MCF 10A (cell line): Measurements from ENCODE around the gene RUSC1. TPM values are rescaled to one million over a fixed set of nuclear protein-coding genes. Genes with fewer than 3 reads are reported as not detected.

Experiments used
- BruUV-seq: library from RNA; stranded (reverse); fragments of 400-500 nt; replicated peaks from 2 replicates; lab custom pipeline; 2021; lab: Mats Ljungman, UMichigan
- CTCF ChIA-PET: fragments of 300-600 bp; sonication (Branson Sonifier 250); formaldehyde crosslinking; extraction: SDS; loops from one replicate; lab custom pipeline; 2021; ENCODE audit warnings: antibody characterized with exemption, inconsistent platforms; lab: Yijun Ruan, JAX
- POLR2A ChIA-PET: fragments of 300-600, 350-650 bp; sonication (Branson Sonifier 250); formaldehyde crosslinking; extraction: SDS; loops from one replicate; lab custom pipeline; 2020; ENCODE audit warnings: antibody characterized with exemption, inconsistent platforms; lab: Yijun Ruan, JAX
- DNase-seq: peaks from one replicate; pipeline ENCODE4 v3.0.0-alpha.2; 2018; ENCODE audit not compliant: unreplicated experiment
- H3K27ac Mint-ChIP-seq: one replicate; pipeline ENCODE4 v1.8.0; 2022; ENCODE audit warnings: mild to moderate bottlenecking, low read depth, mixed read lengths; ENCODE audit not compliant: unreplicated experiment
- H3K27me3 Mint-ChIP-seq: one replicate; pipeline ENCODE4 v1.8.0; 2022; ENCODE audit warnings: mixed read lengths; ENCODE audit not compliant: insufficient read depth, unreplicated experiment
- H3K36me3 Mint-ChIP-seq: one replicate; pipeline ENCODE4 v1.8.0; 2022; ENCODE audit warnings: mild to moderate bottlenecking, moderate library complexity, mixed read lengths; ENCODE audit not compliant: insufficient read depth, unreplicated experiment
- H3K4me1 Mint-ChIP-seq: one replicate; pipeline ENCODE4 v1.8.0; 2022; ENCODE audit warnings: mixed read lengths; ENCODE audit not compliant: insufficient read depth, unreplicated experiment
- H3K4me3 Mint-ChIP-seq: one replicate; pipeline ENCODE4 v1.8.0; 2022; ENCODE audit warnings: mild to moderate bottlenecking, moderate library complexity, mixed read lengths; ENCODE audit not compliant: unreplicated experiment
- H3K9me3 Mint-ChIP-seq: one replicate; pipeline ENCODE4 v1.8.0; 2022; ENCODE audit warnings: mixed read lengths; ENCODE audit not compliant: unreplicated experiment
- intact Hi-C: fragments of 100-400 bp; cut with micrococcal nuclease; formaldehyde crosslinking; loops from 2 replicates; pipeline ENCODE4 v1.14.1; 2022
- total RNA-seq: library from RNA; stranded (reverse); gene quantifications from 2 replicates; pipeline ENCODE4 v1.2.3, GENCODE V29; 2022
- TF ChIP-seq, protein P1 (sequence below): fragments of 200-600 bp; IDR thresholded peaks from one replicate; pipeline ENCODE4 v1.8.0; 2022; ENCODE audit warnings: antibody characterized with exemption, mild to moderate bottlenecking; ENCODE audit not compliant: unreplicated experiment

Gene RUSC1
- total RNA-seq, 1 experiment from 2014 or later = 19.5 TPM

- no peak for DNase-seq
- Mint-ChIP-seq H3K9me3 (no peaks in the 10 kb centered on the region), H3K4me1 (peaks cover 11% of the 10 kb centered on the region), H3K27ac (no peak overlapping the region), H3K4me3 (peak overlapping the region; percentile 72), H3K36me3 (no peaks in the 10 kb centered on the region), H3K27me3 (no peaks in the 10 kb centered on the region)
- CTCF ChIA-PET = interaction anchor here (0.7 to 3.5 kb wide), 11 partner anchors 9 to 44 kb away, joined by 3 to 34 read pairs (median 4); partner anchors contain the start of gene RUSC1
- TF ChIP-seq, protein P1, sequence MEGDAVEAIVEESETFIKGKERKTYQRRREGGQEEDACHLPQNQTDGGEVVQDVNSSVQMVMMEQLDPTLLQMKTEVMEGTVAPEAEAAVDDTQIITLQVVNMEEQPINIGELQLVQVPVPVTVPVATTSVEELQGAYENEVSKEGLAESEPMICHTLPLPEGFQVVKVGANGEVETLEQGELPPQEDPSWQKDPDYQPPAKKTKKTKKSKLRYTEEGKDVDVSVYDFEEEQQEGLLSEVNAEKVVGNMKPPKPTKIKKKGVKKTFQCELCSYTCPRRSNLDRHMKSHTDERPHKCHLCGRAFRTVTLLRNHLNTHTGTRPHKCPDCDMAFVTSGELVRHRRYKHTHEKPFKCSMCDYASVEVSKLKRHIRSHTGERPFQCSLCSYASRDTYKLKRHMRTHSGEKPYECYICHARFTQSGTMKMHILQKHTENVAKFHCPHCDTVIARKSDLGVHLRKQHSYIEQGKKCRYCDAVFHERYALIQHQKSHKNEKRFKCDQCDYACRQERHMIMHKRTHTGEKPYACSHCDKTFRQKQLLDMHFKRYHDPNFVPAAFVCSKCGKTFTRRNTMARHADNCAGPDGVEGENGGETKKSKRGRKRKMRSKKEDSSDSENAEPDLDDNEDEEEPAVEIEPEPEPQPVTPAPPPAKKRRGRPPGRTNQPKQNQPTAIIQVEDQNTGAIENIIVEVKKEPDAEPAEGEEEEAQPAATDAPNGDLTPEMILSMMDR = no peak
- BruUV-seq = no TSS peak
- POLR2A ChIA-PET = interaction anchor here (0.7 to 3.0 kb wide), 10 partner anchors 9 to 369 kb away, joined by 3 to 21 read pairs (median 4); partner anchors contain the start of genes ASH1L and FDPS
- intact Hi-C loops = no loop called here
These were observed 42.0 kb upstream of the RUSC1 start for GRCh38 chr1:155278689-155279160.

DNA sequence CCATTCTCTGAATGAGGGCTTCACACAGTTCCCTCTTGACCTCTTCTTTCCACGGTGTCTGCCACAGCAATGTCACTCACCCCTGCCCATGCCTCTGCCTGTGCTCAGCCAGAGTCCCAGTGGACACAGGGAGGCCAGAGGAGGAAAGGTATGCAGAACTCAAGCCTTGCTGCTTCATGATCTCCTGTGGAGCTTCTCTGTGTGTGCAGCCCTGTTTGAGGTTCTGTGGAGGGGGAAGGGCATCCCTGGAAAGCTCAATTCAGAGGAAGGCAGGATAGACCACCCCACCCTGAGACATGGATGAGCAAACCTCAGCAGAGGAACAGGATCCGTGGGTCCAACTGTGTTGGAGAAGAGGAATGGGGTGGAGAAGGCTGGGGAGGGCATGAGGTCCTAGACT lies 41.4 kb upstream of the RUSC1 start:
- Mint-ChIP-seq H3K27me3 (no peaks in the 10 kb centered on the region), H3K4me3 (no peak overlapping the region), H3K36me3 (no peaks in the 10 kb centered on the region), H3K27ac (no peak overlapping the region), H3K9me3 (no peaks in the 10 kb centered on the region), H3K4me1 (peaks cover 11% of the 10 kb centered on the region)
- DNase-seq = no peak
- no TSS peak for BruUV-seq
- ChIA-PET CTCF (interaction anchor here (0.8 to 3.5 kb wide), 6 partner anchors 13 to 43 kb away, joined by 3 to 34 read pairs (median 8); partner anchors contain the start of gene RUSC1), POLR2A (interaction anchor here (0.6 to 3.0 kb wide), 3 partner anchors 23 to 611 kb away, joined by 3 to 21 read pairs (median 3); no protein-coding TSS in a partner anchor)
- intact Hi-C loops = no loop called here
- TF ChIP-seq, protein P1 = no peak

- Mint-ChIP-seq H3K27ac (no peak overlapping the region), H3K4me3 (no peak overlapping the region), H3K27me3 (no peaks in the 10 kb centered on the region), H3K9me3 (no peaks in the 10 kb centered on the region), H3K4me1 (peaks cover 11% of the 10 kb centered on the region), H3K36me3 (no peaks in the 10 kb centered on the region)
- POLR2A ChIA-PET = interaction anchor here (0.7 to 2.2 kb wide), 3 partner anchors 20 to 462 kb away, joined by 3 to 5 read pairs (median 3); partner anchors contain the start of genes FDPS and SCAMP3
- intact Hi-C loops = no loop called here
- CTCF ChIA-PET = interaction anchor here (0.6 kb wide), 1 partner anchor 32 kb away, joined by 3 read pairs; no protein-coding TSS in a partner anchor
- no peak for DNase-seq
- no TSS peak for BruUV-seq
- TF ChIP-seq, protein P1 = no peak
These were observed 38.1 kb upstream of the RUSC1 start for GRCh38 chr1:155282488-155283091.

GRCh38 chr1:155284476-155284875 lies 36.2 kb upstream of the RUSC1 start:
- CTCF ChIA-PET = interaction anchor here (2.2 kb wide), 1 partner anchor 34 kb away, joined by 10 read pairs; no protein-coding TSS in a partner anchor
- DNase-seq = no peak
- Mint-ChIP-seq H3K36me3 (no peaks in the 10 kb centered on the region), H3K4me1 (peaks cover 2% of the 10 kb centered on the region), H3K9me3 (no peaks in the 10 kb centered on the region), H3K27me3 (no peaks in the 10 kb centered on the region), H3K4me3 (no peak overlapping the region), H3K27ac (no peak overlapping the region)
- no TSS peak for BruUV-seq
- POLR2A ChIA-PET = interaction anchor here (0.6 kb wide), 1 partner anchor 106 kb away, joined by 3 read pairs; no protein-coding TSS in a partner anchor
- intact Hi-C loops = no loop called here
- TF ChIP-seq, protein P1 = no peak
